ENCODE data around the gene DPYD.
A peak's percentile ranks its signal among the peaks of the same experiment; 100 is the strongest.

Gene DPYD

GRCh38 chr1:97920832-97921571 lies at the start of gene DPYD:
TSS of gene DPYD (minus strand) at chr1:97921034. CDS start at chr1:97920922, 112 bp downstream.
- Histone ChIP-seq H3K4me3 (replicated peaks; ENCODE audit: low read depth, low read length) (peak within 1 kb of the TSS; percentile 65), H3K27me3 (replicated peaks; ENCODE audit: control insufficient read depth, insufficient read depth, low read length) (no peaks in the 10 kb centered on the region; the same call in 1 of the 2 replicates), H3K36me3 (ENCODE audit: control insufficient read depth, insufficient read depth, low read length) (no peaks in the 10 kb centered on the region)
- DNase-seq (ENCODE audit: extremely low read depth, insufficient read length): peak; percentile 87
- TF ChIP-seq, protein P1, sequence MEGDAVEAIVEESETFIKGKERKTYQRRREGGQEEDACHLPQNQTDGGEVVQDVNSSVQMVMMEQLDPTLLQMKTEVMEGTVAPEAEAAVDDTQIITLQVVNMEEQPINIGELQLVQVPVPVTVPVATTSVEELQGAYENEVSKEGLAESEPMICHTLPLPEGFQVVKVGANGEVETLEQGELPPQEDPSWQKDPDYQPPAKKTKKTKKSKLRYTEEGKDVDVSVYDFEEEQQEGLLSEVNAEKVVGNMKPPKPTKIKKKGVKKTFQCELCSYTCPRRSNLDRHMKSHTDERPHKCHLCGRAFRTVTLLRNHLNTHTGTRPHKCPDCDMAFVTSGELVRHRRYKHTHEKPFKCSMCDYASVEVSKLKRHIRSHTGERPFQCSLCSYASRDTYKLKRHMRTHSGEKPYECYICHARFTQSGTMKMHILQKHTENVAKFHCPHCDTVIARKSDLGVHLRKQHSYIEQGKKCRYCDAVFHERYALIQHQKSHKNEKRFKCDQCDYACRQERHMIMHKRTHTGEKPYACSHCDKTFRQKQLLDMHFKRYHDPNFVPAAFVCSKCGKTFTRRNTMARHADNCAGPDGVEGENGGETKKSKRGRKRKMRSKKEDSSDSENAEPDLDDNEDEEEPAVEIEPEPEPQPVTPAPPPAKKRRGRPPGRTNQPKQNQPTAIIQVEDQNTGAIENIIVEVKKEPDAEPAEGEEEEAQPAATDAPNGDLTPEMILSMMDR (IDR thresholded peaks at IDR 0.05; ENCODE audit: insufficient read depth, low read length, poor library complexity, severe bottlenecking): no peak

DNA sequence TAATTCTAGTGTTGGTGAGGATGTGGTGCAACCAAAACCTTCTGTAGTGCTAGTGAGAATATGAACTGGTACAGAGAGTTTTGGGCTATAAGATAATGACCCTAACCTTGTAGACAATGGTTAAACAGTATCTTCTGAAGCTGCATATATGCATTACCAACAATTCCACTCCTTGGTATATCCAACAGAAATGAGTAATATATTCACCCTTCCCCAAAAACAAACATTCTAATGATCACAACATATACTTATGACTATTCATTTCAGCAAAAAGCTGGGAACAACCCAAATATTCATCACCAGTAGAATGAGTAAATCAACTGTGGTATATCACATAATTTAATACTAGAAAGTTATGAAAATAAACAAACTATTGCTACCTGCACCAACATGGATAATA lies 39.6 kb upstream of the DPYD start:
- TF ChIP-seq, protein P1 (IDR thresholded peaks at IDR 0.05; ENCODE audit: insufficient read depth, low read length, poor library complexity, severe bottlenecking): no peak
- Histone ChIP-seq H3K36me3 (ENCODE audit: control insufficient read depth, insufficient read depth, low read length) (no peaks in the 10 kb centered on the region), H3K27me3 (replicated peaks; ENCODE audit: control insufficient read depth, insufficient read depth, low read length) (no peaks in the 10 kb centered on the region), H3K4me3 (replicated peaks; ENCODE audit: low read depth, low read length) (no peak overlapping the region)
- DNase-seq (ENCODE audit: extremely low read depth, insufficient read length): no peak

GRCh38 chr1:97947695-97948094 lies 26.9 kb upstream of the DPYD start:
- no peak for DNase-seq (ENCODE audit: extremely low read depth, insufficient read length)
- TF ChIP-seq, protein P1 (IDR thresholded peaks at IDR 0.05; ENCODE audit: insufficient read depth, low read length, poor library complexity, severe bottlenecking): no peak
- Histone ChIP-seq H3K4me3 (replicated peaks; ENCODE audit: low read depth, low read length) (no peak overlapping the region), H3K27me3 (replicated peaks; ENCODE audit: control insufficient read depth, insufficient read depth, low read length) (no peaks in the 10 kb centered on the region), H3K36me3 (ENCODE audit: control insufficient read depth, insufficient read depth, low read length) (no peaks in the 10 kb centered on the region)

DNA sequence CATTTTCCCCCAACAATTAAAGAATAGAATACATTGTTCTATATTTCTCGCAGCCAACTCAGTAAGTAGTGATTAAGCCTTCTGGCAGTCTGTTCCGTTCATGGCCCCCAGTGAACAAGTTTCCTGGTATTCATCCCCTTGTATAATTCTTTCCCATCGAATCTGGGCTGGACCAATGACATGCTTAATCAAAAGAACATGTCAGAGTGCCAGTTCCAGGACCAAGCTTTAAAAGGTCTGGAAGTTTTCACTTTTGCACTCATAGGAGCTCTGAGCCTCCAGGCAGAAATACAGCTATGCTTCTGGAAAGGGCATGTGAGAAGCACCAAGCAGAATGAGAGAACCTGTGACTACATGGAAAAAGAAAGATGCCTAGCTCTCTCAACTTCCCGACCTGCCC lies 22.5 kb upstream of the DPYD start:
- DNase-seq (ENCODE audit: extremely low read depth, insufficient read length): no peak
- TF ChIP-seq, protein P1 (IDR thresholded peaks at IDR 0.05; ENCODE audit: insufficient read depth, low read length, poor library complexity, severe bottlenecking): no peak
- Histone ChIP-seq H3K27me3 (replicated peaks; ENCODE audit: control insufficient read depth, insufficient read depth, low read length) (no peaks in the 10 kb centered on the region), H3K4me3 (replicated peaks; ENCODE audit: low read depth, low read length) (no peak overlapping the region), H3K36me3 (ENCODE audit: control insufficient read depth, insufficient read depth, low read length) (no peaks in the 10 kb centered on the region)

- TF ChIP-seq, protein P1 (IDR thresholded peaks at IDR 0.05; ENCODE audit: insufficient read depth, low read length, poor library complexity, severe bottlenecking): no peak
- Histone ChIP-seq H3K27me3 (replicated peaks; ENCODE audit: control insufficient read depth, insufficient read depth, low read length) (no peaks in the 10 kb centered on the region), H3K4me3 (replicated peaks; ENCODE audit: low read depth, low read length) (no peak overlapping the region), H3K36me3 (ENCODE audit: control insufficient read depth, insufficient read depth, low read length) (no peaks in the 10 kb centered on the region)
- DNase-seq (ENCODE audit: extremely low read depth, insufficient read length): no peak
Measured at GRCh38 chr1:97942161-97943123, 21.6 kb upstream of the DPYD start.
